ENCODE data around the gene TBCD.
A peak's percentile ranks its signal among the peaks of the same experiment; 100 is the strongest.

The TBCD gene

DNA sequence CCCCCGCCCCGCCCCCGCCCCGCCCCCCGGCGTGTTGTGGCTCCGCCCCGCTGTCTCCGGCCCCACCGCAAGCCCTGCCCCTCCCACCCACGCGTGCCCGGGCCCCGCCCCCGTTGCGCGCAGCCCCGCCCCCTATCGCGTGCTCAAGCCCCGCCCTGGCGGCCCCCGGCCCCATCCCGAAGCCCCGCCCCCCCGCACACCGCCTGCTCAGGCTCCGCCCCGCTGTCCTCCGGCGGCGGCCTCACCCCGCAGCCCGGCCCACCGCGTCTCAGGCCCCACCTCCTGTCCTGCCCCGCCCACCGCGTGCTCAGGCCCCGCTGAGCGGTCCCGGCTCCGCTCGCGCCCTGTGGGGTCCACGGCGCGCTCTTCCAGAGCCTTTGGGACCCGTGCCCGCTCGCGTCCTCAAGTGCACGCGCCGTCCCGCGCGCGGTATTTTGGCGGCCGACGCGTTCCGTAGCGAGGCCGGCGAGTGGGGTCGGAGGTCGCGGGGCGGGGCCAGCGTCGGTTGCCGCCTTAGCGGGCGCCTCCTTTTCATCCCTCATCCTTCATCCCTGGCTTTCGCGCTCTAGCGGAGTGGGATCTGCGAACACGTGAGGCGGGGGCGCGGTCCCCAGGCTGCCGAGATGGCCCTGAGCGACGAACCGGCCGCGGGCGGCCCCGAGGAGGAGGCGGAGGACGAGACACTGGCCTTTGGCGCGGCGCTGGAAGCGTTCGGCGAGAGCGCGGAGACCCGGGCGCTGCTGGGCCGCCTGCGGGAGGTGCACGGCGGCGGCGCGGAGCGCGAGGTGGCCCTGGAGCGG lies at the start of gene TBCD:
TSS of gene TBCD (plus strand) at position 495 of the 800 bp plus-strand sequence. CDS start at position 624, 129 bp downstream.
- DNase-seq, result peak; percentile 74 to 95

DNA sequence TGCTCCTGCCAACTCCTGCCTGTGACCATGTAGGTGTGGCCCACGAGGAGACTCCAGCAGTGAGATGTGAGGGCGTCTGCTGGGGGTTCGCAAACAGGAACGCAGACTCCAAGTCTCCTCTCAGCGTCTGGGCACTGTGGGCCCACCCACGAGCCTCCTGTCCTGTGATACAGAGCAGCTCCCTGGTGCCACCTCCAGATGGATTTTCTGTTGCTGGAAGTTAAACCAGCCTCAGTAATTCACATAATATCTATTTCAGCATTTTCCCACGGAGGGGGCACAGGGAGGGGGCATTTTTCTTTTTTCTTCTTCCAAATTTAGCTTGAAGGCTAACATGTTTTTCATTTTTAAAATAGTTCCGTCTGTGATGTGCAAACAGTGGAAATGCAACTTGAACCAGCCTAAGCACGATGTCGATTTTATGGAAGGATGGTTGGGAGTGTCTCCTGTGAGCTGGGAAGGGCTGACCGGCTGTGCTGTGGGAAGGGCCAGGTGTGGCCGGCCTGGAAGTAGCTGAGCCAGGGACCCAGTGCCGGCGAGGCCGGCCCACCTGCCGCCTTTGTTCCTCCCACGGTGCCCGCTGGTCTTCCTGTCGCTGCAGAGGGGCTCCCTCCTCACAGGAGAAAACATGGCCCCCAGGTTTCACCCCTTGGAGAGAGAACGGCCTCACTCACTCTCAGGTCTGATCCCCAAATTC lies 49.5 kb upstream of the TBCD start:
- DNase-seq, result no peak

DNA sequence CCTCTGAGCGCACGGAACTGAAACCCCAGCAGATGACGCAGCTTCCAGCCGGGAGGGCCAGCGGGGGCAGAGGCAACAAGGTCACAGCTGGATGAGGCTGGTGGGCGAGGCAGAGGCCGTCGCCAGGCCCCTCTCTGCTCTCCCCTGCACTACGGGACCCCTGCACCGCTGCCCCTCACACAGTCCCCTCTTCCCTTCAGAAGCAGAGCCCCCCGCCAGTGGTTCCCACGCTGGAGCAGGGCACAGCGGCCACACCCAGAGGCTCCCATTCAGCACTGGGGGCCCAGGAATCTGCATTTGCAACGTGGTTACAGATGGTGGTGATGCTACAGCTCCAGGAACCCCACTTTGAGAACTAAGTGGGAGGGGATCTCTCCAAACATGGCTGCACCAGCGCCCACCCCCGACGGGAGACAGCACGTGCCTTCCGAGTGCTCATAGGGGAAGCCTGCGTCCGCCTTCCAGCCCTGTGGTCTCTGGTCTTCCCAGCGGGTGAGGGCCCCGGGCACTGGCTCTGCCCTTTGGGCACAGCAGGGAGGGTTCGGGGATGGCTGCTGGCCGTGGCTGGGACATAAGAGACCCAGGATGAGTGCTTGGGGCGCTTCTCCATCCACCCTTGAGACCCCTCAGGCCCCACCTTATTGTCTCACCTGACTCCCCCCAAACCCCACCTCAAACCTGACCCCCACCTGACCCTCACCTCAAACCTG lies 48.7 kb upstream of the TBCD start:
- DNase-seq, result no peak

DNA sequence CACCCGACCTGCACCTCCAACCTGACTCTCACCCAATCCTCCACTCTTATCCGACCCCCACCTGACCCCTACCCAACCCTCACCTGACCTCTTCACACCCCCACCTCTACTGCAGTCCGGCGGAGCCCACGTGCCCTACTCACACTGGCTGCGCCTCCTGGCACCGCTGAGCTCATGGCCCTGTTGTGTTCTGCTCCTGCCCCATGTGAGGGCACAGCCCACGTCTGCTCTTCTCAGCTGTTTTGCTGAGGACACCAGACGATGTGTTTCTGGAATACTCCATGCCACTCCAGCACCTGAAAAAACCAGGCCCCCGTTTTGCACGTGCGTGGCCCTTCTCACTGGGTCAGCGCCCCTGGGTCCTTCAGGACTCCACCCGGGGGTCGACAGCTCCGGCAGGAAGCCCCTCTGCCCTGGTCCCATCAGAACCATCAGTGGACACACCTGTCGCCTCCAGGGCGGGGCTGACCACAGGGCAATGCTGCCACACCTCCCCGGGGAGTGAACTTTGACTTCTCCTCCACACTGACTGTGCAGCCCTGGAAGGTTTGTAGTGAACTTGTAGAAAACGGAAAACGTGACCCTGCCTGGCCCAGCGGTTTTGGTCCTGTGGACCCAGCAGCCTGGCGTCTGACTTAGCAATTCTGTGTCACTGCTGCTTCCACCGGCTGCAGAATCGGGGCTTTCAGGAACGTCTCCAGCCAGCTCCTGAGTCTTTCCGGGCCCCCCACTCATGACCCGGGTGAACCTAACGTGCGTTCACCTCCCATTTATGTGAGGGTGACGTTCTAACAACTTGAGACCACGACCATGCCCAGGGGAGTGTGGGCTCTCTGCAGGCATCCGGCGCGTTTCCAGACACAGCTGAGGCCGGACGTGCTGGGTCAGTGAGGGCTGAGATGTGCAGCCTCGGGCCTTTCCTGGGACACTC lies 47.7 kb upstream of the TBCD start:
- no peak for DNase-seq

DNA sequence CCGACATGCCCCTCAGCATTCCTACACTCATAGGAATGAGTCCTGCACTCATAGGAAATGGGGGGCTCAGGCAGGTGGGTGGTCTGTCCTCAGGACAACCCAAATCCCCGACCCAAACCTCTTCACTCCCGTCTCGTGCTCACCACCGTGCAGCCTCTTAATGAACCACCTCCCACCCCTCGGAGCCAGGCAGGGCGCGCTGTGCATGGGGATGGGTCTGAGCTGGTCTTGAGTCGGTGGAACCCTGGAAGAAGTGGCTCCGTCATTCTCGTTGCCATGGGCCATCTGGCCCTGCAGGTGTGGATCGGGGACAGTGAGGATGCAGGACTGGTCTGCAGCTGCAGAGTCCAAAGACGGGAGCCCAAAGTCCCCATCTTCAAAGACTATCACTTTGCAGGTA lies 47.0 kb upstream of the TBCD start:
- no peak for DNase-seq

DNA sequence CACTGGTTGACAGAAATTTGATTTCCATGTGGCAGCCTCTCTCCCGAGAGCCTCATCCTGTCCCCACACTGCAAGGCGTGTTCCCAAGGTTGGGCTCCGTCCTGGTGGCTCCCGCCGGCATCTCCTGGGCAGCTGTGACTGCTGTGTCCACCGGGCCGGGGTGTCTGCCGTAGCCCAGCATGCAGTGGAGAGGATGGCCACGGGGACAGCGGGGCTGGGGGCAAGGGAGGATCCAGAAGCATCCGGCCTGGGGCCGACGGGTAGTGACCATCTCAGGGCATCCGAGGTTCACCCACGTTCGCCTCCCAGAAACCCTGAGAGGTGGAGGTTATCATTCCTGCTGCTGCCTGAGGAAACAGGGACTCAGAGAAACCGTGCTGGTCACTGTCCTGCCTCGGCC lies 46.1 kb upstream of the TBCD start:
- no peak for DNase-seq

DNA sequence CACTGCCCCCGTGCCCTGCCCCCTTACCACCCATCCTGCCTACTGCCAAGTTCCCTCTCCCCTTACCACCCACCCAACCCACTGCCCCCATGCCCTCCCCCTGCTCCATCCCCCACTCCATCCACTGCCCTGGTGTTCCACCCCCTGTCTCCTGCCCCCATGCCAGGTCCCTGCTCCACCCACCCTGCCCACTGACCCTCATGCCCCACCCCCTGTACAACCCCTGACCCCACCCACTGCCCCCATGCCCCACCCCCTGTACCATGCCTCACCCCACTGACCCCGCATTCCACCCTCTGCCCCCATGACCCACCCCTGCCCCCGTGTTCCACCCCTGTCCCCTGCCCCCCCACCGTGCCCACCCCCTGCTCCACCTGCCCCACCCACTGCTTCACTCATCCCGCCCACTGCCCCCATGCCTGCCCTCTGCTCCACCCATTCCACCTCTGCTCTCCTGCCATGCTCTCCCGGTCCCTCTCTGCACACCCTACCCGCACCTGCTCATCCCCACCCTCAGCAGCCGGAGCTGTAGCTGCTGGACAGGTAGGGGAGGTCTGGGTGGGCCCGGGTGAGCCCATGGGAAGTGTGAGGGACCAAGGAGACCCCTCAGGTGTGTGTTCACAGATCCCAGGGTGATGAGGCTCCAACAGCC lies 42.7 kb upstream of the TBCD start:
- DNase-seq, result no peak

DNA sequence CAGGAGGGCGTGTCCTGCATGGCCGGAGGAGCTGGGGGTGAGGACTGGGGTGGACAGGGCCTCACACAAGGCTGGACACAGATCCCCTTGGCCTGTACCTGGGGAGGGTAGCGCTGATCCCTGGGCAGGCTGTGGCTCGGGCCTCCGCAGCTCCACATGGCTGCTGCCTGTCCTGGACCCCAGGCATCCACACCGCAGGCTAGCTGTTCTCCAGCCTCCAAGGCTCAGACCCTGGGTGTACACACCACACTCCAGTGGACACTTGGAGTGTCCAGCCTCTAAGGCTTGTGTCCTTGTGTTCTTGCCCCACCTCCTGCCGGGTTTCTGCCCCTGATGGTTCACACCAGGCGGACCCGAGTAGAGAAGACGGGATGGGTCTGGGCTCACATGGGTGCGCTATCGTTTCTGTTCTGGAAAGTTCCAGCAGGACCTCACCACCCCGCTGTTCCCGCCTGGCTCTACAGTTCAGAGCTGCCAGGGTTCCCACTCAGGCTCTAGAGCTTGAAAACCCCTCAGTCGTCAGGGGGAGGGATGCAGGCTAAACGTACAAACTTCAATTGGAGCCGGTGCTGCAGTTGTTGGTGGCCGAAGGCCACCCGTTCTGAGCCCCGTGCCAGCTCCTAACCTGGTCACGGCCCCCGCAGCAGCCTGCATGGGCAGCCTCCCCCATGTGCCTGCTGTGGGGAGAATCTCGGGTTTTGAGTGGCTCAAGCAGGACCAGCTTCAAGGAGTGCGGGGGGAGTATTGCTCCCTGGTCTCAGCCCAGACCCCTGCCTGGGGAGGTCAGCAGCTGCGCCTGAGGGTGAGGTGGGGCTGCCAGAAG lies 42.0 kb upstream of the TBCD start:
- no peak for DNase-seq

DNA sequence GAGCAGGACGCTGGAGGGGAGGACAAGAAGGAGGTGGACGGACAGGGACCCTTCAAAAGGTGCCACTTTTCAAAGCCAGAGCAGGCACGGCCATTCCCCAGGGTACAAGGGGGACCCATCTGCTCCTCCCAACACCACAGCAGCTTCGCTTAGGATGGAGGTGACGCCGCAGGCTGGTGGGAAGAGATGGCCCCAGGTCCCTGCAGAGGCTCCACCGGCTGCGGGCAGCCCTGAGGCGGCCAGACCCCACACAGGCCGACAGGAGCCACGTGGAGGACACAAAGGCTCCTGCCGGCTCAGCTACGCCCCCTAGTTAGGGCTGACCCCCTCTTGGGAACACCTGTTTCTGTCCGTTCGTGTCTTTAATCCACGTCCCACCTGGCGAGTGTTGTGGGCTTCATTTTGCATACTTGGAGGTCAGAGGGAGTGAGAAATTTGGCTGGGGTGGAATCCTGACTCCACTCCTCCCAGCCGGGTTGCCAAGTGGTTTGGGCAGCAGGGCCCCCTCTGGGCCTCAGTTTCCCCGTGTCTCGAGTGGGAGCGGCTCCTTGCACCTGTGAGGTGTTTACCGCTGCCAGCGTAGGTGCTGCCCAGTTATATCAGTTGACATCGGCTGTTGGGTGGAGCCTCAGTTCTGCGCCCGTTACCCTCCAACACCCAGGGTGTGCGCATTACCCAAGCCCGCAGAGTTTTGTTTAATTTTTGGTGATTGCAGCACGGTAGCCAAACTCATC lies 41.2 kb upstream of the TBCD start:
- DNase-seq, result no peak

DNA sequence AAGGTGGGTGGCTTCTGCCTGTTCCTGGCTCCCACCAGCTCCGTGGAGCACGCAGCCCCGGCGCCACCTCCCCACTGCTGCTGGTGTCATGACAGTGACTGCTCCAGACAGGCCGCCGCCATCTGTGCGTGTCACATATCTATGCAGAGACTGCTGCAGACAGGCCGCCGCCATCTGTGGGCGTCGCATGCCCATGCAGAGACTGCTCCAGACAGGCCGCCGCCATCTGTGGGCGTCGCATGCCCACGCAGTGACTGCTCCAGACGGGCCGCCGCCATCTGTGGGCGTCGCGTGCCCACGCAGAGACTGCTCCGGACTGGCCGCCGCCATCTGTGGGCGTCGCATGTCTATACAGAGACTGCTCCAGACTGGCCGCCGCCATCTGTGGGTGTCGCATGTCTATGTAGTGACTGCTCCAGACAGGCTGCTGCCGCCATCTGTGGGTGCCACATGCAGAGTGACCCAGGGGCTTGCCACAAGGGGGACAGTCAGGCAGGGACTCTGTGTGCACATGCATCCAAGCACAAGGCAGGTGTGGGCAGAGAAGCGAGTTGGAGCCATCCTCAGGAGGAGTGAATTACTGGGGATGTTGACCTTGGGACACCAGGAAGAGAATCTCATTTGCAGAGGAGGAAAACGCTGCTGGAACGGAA lies 38.7 kb upstream of the TBCD start:
- no peak for DNase-seq

DNA sequence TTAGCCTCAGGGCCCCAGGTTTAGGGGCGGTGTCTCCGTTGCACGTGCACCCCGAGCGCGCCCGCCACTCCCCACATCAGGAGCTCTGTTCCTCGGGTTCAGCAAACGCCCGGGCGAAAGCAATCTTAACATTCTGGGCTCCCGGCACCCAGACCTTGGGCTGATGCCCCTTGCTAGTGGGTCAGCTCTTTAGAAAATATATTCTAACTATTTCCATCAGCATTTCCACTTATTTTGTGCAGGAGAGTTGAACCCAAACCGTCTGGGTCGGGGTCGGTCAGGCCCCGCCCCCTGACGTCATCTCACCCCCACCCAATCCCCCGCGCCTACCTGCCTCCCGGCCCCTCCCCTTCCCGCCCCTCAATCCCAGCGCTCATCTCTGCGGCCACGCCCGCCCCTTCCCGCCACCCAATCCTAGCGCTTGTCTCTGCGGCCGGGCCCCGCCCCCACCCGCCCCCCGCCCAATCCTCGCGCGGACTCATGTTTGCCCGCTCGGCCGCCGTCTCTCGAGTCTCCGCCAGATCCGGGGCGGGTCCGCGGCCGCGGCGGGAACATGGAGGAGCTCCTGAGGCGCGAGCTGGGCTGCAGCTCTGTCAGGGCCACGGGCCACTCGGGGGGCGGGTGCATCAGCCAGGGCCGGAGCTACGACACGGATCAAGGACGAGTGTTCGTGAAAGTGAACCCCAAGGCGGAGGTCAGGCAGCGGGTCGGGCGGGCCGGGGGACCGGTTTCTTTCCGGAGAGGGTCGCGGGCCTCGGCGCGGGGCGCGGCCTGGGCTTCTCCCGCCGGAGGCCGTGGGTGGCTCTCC lies 35.5 kb upstream of the TBCD start, which contains the start of gene FN3KRP:
TSS of gene FN3KRP (plus strand) at position 504 of the 808 bp plus-strand sequence. CDS start at position 554, 50 bp downstream.
- peak; percentile 70 to 96 for DNase-seq

DNA sequence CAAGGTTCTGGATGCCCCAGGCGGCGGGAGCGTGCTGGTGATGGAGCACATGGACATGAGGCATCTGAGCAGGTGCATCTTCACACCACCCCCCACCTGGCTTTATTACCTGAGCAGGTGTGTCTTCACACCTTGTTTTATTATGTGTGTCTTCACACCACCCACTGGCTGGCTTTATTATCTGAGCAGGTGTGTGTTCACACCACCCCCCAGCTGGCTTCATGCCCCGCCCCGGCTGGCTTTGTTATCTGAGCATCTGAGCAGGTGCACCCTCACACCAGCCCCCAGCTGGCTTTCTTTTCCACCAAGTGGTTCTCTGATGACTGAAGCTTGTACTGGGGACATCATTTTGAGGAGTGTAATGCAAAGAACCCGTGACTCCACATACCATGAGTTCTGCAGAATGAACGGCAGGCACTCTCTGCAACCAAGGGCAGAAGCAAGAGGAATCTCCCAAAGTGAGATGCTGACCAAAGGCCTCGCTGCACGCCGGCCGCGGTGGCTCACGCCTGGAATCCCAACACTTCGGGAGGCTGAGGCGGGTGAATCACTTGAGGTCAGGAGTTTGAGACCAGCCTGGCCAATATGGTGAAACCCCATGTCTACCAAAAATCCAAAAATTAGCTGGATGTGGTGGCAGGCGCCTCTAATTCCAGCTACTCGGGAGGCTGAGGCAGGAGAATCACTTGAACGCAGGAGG lies 32.7 kb upstream of the TBCD start:
- DNase-seq, result peak in 1 of 2 experiments; percentile 26

DNA sequence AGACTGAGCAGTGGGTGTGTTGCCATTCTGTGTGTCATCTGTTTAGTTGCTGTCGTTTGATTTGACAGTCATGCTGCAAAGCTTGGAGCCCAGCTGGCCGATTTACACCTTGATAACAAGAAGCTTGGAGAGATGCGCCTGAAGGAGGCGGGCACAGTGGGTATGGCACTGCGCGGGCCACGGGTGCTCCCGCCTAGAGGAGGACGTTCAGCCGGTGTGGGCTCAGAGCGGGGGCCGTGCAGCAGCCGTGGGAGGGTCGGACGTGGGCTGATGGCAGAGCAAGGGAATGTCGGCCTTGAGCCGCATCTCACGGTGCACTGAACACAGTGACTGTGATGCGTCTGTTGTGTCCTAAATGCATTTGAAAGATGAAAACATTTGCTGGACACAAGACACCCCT lies 31.7 kb upstream of the TBCD start:
- no peak for DNase-seq

DNA sequence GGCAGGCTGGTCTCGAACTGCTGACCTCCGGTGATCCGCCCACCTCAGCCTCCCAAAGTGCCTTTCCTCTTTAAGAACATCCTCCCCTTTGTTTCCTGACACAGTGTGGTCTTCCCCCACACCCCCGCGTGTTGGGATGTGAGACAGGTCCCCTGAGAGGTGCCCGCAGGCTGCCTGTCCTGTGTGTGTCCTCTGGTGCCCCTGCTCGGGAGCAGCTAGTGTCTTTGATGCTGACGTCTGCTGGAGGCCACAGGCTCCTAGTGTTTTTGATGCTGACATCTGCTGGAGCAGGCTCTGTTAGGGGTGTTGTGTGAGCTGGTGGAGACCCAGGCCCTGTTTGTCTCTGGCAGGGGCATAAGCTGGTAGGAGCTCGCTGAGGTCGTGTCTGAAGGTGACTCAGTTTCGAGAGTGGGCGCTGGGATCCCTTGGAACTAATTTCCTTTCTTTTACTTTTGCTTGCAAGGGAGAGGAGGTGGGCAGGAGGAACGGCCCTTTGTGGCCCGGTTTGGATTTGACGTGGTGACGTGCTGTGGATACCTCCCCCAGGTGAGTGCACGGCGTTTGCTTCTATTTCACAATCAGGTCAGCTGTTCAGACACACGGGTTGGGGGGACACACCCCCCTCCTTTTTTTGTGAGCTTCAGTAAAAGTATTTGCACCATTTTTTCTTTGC lies 29.4 kb upstream of the TBCD start:
- DNase-seq, result no peak

DNA sequence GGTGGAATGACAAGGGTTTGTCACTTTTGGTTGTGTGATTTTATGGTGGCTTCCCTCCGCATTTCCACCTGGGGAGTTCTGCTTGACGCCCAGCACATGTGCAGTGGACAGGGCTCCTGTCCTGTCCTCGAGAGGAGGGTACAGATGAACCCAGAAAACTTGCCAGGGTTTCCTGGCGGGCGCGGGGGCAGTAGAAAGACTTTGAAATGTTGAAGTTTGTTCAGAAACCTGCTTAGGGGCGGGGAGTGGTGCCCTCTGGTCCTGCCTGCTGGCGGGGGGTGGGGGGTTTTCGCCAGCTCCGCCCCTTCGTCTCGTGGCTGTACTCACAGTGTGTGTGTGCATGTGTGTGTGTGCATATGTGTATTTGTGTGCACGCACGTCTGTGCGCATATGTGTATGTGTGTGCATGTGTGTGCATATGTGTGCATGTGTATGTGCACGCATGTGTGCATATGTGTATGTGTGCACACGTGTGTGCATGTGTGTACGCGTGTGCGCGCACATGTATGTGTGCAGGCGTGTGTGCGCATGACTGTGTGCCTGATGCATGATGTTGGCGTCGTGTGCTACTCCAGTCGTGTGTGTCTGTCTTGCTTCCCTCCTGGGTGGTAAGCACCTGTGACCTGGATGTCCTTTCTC lies 28.6 kb upstream of the TBCD start:
- no peak for DNase-seq

DNA sequence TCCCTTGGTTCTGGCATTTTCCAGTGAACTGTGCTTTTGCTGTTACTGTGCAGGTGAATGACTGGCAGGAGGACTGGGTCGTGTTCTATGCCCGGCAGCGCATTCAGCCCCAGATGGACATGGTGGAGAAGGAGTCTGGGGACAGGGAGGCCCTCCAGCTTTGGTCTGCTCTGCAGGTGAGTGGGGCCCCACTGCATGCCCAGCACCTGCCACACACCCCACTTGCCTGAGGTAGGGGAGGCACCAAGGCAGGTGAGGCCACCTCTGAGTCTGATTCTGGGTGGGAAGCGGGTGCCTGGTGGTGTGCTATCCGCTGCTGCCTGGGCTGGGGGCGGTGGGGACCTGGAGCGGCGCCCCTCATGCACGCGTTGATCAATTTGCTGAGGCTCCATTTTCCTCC lies 25.4 kb upstream of the TBCD start:
- DNase-seq, result no peak

Measured in NCI-H187 (cell line).